ENCODE measurements around the gene SOD3.

GRCh38 chr4:24820541-24820940, 25.2 kb downstream of the SOD3 start:
- TF ChIP-seq, protein P1, sequence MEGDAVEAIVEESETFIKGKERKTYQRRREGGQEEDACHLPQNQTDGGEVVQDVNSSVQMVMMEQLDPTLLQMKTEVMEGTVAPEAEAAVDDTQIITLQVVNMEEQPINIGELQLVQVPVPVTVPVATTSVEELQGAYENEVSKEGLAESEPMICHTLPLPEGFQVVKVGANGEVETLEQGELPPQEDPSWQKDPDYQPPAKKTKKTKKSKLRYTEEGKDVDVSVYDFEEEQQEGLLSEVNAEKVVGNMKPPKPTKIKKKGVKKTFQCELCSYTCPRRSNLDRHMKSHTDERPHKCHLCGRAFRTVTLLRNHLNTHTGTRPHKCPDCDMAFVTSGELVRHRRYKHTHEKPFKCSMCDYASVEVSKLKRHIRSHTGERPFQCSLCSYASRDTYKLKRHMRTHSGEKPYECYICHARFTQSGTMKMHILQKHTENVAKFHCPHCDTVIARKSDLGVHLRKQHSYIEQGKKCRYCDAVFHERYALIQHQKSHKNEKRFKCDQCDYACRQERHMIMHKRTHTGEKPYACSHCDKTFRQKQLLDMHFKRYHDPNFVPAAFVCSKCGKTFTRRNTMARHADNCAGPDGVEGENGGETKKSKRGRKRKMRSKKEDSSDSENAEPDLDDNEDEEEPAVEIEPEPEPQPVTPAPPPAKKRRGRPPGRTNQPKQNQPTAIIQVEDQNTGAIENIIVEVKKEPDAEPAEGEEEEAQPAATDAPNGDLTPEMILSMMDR (IDR thresholded peaks at IDR 0.05; ENCODE audit: insufficient read depth, low read depth, low read length): no peak
- no peak for TF ChIP-seq EZH2 (IDR thresholded peaks at IDR 0.05; ENCODE audit: insufficient read depth, low read length)

Measured in astrocyte (in vitro differentiated cells and primary cell).